HL-60/S4 (cell line): ENCODE results near the gene KRTAP5-6.

ENCODE experiments used
- in situ Hi-C: fragments of 300-500 bp; cut with MboI; formaldehyde crosslinking; loops from 2 replicates; pipeline ENCODE4 v1.14.3; 2022; ENCODE audit warnings: low sequenced_read_pairs

Gene KRTAP5-6

DNA sequence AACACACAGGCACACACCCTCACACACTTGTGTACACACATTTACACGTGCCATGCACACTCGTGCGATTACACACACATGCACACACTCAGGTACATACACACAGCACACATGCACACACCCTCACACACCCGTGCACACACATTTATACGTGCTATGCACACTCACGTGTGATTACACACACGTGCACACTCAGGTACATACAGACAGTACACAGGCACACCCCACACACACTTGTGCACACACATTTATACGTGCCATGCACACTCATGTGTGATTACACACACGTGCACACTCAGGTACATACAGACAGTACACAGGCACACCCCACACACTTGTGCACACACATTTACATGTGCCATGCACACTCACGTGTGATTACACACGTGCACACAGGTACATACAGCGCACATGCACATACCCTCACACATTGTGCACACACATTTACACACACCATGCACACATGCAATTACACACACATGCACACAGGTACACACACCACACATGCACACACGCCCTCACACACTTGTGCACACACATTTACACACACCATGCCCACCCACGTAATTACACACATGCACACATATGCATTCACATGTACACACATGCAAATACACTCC, 48.8 kb downstream of the KRTAP5-6 start:
- in situ Hi-C loops = no loop called here

DNA sequence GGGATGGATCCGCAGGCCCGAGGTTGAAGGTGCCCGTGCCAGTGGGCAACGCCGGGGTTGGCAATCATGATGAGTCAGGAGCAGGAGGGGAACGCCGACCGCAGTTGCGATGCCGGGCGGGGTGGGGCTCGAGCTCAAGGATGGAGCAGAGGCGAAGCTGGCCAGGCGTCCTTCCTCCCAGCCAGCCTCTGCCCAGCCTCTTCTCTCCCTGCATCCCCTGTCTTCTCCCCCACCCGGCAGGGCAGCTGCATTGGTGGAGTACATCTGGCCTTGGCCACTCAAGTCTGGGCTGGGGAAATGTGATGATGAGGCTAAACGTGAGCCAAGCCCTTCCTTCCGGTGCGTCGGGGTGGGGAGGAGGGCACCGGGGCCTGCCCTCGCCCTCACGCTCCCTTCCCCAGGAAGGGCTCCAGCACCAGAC, 49.5 kb downstream of the KRTAP5-6 start:
- in situ Hi-C loops = no loop called here

DNA sequence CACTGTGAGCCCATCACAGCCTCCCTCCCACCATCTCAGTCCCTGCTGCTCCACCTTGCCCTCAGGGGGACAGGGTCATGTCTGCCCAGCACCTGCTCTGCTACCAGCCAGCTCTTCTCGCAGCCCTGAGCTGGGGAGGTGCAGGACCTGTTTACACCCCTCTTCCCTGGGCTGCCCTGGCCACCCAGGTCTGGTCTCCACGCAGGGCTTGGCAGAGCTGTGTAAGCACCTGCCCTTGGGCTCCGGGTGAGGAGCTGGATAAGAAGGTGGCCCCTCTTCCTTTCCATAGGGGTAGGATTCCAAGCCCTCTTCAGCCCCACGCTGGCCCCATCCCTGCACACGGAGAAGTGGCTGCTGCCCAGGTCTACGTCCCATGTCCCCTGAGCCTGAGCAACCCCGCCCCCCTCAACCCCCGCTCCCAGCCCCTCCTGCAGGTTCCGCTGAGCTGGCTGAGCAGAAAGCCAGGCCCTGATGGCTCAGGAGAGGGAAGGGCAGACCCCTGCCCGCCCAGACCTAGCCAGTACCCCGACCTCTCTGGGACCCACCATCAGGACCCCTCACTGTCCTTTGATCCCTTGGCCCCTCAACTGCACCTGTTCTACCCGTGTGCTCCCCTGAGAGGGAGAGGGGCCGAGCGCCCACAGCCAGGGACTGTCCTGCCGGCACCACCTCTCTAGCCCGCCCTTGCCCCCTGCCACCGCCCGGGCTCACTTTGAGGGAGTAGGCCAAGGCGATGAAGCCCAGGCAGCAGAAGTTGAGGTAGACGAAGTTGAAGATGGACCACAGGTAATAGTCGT, 50.2 kb downstream of the KRTAP5-6 start:
- in situ Hi-C loops = no loop called here
